Activated effector memory CD4-positive, alpha-beta T cell treated with anti-CD3 and anti-CD28 coated beads, Interleukin-2, amount 50 U/mL, for 16 hours (primary cell): ENCODE results near the gene NT5C.
A peak's percentile ranks its signal among the peaks of the same experiment; 100 is the strongest.
"Not testable (repeated sequence)": the region's sequence is repeated elsewhere in the genome, so short reads cannot be mapped to it uniquely, and the experiment has no call there.

ENCODE experiments used
- DNase-seq: peaks from one replicate; pipeline ENCODE4 v3.0.0-alpha.2; 2020

NT5C gene

GRCh38 chr17:75142236-75142971 lies 10.9 kb upstream of the NT5C start:
- DNase-seq: no peak

GRCh38 chr17:75138519-75138918 lies 7.0 kb upstream of the NT5C start:
- no peak for DNase-seq

GRCh38 chr17:75137762-75138161 lies 6.2 kb upstream of the NT5C start:
- not testable (repeated sequence) for DNase-seq

- no peak for DNase-seq
These were observed 4.4 kb upstream of the NT5C start for GRCh38 chr17:75135946-75136345.

GRCh38 chr17:75135452-75135851 lies 3.9 kb upstream of the NT5C start:
- no peak for DNase-seq

GRCh38 chr17:75133607-75134347 lies 2.2 kb upstream of the NT5C start:
- DNase-seq: not testable (repeated sequence)

- no peak for DNase-seq
These were observed 1.5 kb upstream of the NT5C start for GRCh38 chr17:75133001-75133400.

- not testable (repeated sequence) for DNase-seq
These were observed 767 bp upstream of the NT5C start for GRCh38 chr17:75132018-75133000.

GRCh38 chr17:75130632-75131277 lies 787 bp downstream of the NT5C start:
- DNase-seq: peak; percentile 82

GRCh38 chr17:75130059-75130631 lies 1.4 kb downstream of the NT5C start:
- no peak for DNase-seq

GRCh38 chr17:75129576-75129975 lies 2.0 kb downstream of the NT5C start:
- no peak for DNase-seq

GRCh38 chr17:75128694-75129505 lies 2.6 kb downstream of the NT5C start:
- no peak for DNase-seq

GRCh38 chr17:75127936-75128335 lies 3.6 kb downstream of the NT5C start:
- DNase-seq: not testable (repeated sequence)

- DNase-seq: no peak
These were observed 4.6 kb downstream of the NT5C start for GRCh38 chr17:75126954-75127353.

- DNase-seq: no peak
These were observed 5.6 kb downstream of the NT5C start for GRCh38 chr17:75125984-75126383.

- no peak for DNase-seq
These were observed 6.8 kb downstream of the NT5C start for GRCh38 chr17:75124819-75125162.

- peak; percentile 90 for DNase-seq
These were observed 7.3 kb downstream of the NT5C start for GRCh38 chr17:75124041-75124818.

GRCh38 chr17:75118307-75118706 lies 13.2 kb downstream of the NT5C start:
- DNase-seq: no peak

- DNase-seq: no peak
These were observed 14.8 kb downstream of the NT5C start for GRCh38 chr17:75116737-75117136.

GRCh38 chr17:75115555-75115954 lies 16.0 kb downstream of the NT5C start:
- DNase-seq: no peak
